GM20000 (cell line): ENCODE data around the gene MBNL2.

Source experiments
- DNase-seq: peaks from one replicate; pipeline ENCODE4 v3.0.0; 2012; ENCODE audit warnings: low spot score
- CTCF ChIP-seq: IDR thresholded peaks from 2 replicates; pipeline ENCODE4 v1.5.1; 2012; ENCODE audit warnings: mild to moderate bottlenecking, control low read depth; ENCODE audit errors: extremely low read depth, missing control alignments

Gene MBNL2, protein sequence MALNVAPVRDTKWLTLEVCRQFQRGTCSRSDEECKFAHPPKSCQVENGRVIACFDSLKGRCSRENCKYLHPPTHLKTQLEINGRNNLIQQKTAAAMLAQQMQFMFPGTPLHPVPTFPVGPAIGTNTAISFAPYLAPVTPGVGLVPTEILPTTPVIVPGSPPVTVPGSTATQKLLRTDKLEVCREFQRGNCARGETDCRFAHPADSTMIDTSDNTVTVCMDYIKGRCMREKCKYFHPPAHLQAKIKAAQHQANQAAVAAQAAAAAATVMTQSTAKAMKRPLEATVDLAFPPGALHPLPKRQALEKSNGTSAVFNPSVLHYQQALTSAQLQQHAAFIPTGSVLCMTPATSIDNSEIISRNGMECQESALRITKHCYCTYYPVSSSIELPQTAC

GRCh38 chr13:97221989-97222700 lies at the start of gene MBNL2:
Gene MBNL2 (plus strand): TSS chr13:97222333. CDS start chr13:97276236, 53,903 bp downstream.
- peak; percentile 84 for DNase-seq
- no peak for TF ChIP-seq CTCF

- no peak for DNase-seq
- TF ChIP-seq CTCF, result no peak
Observed at GRCh38 chr13:97174638-97175037, 47.5 kb upstream of the MBNL2 start.

GRCh38 chr13:97175041-97175440 lies 47.1 kb upstream of the MBNL2 start:
- DNase-seq, result no peak
- no peak for TF ChIP-seq CTCF

DNA sequence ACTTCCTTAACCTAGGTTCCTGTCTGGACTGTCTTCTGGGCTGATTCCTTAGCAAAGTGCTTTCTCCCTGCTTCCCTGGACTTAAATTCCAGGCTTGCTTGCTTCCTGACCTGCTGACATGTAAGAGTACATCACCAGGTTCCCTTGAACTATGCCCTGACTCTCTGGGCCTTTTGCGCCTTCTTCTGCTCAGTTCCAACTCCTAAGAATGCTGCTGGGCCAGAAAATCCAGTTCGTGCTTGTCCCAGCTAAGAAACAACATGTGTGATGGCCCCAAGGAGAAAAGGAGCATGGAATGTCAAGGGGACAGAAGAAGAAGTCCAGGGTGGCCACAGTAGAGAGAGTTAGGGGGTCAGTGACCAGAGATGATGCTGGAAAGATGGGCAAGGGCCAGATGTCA lies 42.6 kb upstream of the MBNL2 start:
- TF ChIP-seq CTCF, result no peak
- DNase-seq, result no peak

DNA sequence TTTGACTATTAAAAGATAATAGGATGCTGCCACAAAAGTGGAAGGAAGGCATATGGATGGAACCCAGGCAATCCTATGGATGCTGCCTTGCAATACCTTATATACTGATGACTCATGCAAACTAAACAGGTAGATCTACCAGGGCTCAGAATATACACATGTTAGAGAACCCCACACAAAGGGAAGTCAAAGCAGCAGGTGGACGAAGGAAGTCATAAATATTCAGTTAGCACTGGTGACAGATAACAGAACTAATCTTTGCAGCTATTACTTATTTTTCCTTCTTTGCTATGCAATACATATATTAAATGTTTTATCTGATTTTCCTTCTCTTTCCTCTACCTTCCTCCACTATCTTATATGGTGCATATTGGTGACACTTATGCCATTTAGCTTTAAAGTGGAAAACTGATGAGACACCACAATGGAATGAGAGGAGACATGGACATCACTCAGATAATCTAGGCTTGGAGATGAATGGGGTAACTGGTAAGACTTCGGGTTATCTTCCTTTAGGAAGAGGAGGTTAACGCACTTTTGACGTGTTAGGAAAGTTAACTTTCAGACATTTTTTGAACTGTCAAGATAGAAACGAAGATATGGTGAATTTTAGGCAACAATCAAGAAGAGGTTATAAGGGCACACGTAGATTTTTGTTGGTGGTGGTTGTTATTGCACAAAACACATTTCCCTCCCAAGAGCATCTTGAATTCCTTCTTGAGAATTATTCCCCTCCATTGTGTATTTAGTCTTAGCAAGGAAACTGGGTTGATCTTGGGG lies 39.8 kb upstream of the MBNL2 start:
- DNase-seq, result no peak
- no peak for TF ChIP-seq CTCF

DNA sequence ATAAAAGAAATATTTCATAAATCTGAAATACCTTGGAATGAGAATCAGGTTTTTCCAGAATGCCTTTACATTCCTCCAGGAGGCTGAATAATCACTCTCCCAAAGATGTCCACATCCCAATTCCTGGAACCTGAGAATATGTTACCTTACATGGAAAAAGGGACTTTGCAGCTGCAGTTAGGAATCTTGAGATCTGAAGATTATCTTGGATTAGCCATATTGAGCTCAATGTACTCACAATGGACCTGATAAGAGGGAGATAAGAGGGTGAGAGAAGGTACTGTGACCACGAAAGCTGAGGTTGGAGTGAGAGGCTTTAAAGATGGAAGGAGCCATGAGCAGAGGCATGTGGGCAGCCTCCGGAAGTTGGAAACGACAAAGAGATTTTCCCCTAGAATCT lies 36.8 kb upstream of the MBNL2 start:
- TF ChIP-seq CTCF, result no peak
- no peak for DNase-seq

- no peak for DNase-seq
- no peak for TF ChIP-seq CTCF
Observed at GRCh38 chr13:97185751-97186150, 36.4 kb upstream of the MBNL2 start.
